GM19193 (cell line): ENCODE measurements around the gene WDR81.

Source experiments
- POLR2A ChIP-seq: IDR thresholded peaks from 4 replicates; pipeline ENCODE4 v1.6.1; 2011; ENCODE audit not compliant: insufficient read depth, insufficient read length; ENCODE audit errors: extremely low read depth

The WDR81 gene

GRCh38 chr17:1710807-1711553, 13.5 kb upstream of the WDR81 start:
- TF ChIP-seq POLR2A: no peak

GRCh38 chr17:1711804-1712203, 12.7 kb upstream of the WDR81 start:
- no peak for TF ChIP-seq POLR2A

- no peak for TF ChIP-seq POLR2A
These were observed 12.2 kb upstream of the WDR81 start for GRCh38 chr17:1712271-1712670.

GRCh38 chr17:1713160-1713877, 11.2 kb upstream of the WDR81 start:
- TF ChIP-seq POLR2A: no peak

GRCh38 chr17:1713878-1714426, 10.6 kb upstream of the WDR81 start:
- TF ChIP-seq POLR2A: no peak

- TF ChIP-seq POLR2A: no peak
These were observed 10.0 kb upstream of the WDR81 start for GRCh38 chr17:1714427-1714979.

GRCh38 chr17:1714980-1715802, 9.3 kb upstream of the WDR81 start:
- TF ChIP-seq POLR2A: no peak

GRCh38 chr17:1715803-1716075, 8.8 kb upstream of the WDR81 start:
- no peak for TF ChIP-seq POLR2A

GRCh38 chr17:1716076-1716911, 8.2 kb upstream of the WDR81 start:
- peak; percentile 95 for TF ChIP-seq POLR2A

GRCh38 chr17:1716912-1717695, 7.4 kb upstream of the WDR81 start:
- peak; percentile 39 for TF ChIP-seq POLR2A

- TF ChIP-seq POLR2A: no peak
These were observed 5.9 kb upstream of the WDR81 start for GRCh38 chr17:1718362-1719165.

GRCh38 chr17:1720856-1721386, 3.6 kb upstream of the WDR81 start:
- no peak for TF ChIP-seq POLR2A
